Gastrocnemius medialis (tissue), 4 donors: ENCODE results near the gene CSAD. TPM values are rescaled to one million over a fixed set of nuclear protein-coding genes. Genes with fewer than 3 reads are reported as not detected.

Source experiments
- ATAC-seq, 2 donors: fragments of 150-250 bp; one replicate each; pipeline ENCODE4 v1.9.1; 2016
- DNase-seq, 2 donors: peaks; one replicate each; pipeline ENCODE4 v3.0.0-alpha.2; 2019
- H3K27ac ChIP-seq, 4 donors: fragments of 200-600 bp; sonication (generic); 1 replicate in 1 of 4; 2 replicates in 3 of 4; pipeline ENCODE4 v1.5.1; 2016 to 2018; ENCODE audit warnings: mild to moderate bottlenecking in 2 of 4, moderate library complexity in 1 of 4
- H3K27me3 ChIP-seq, 3 donors: fragments of 200-600 bp; sonication (generic) in 2 of 3; 1 replicate in 1 of 3; 2 replicates in 2 of 3; pipeline versions ENCODE4 v1.5.1 to v1.6.0; 2016 to 2019; ENCODE audit warnings: mild to moderate bottlenecking in 1 of 3, moderate library complexity in 1 of 3
- H3K36me3 ChIP-seq, 2 donors: fragments of 200-600 bp; sonication (generic) in 1 of 2; one replicate each; pipeline ENCODE4 v1.5.1; 2017 to 2018
- H3K4me1 ChIP-seq, 2 donors: fragments of 200-600 bp; sonication (generic) in 1 of 2; one replicate each; pipeline ENCODE4 v1.5.1; 2016 to 2017; ENCODE audit warnings: mild to moderate bottlenecking in 2 of 2
- H3K4me3 ChIP-seq, 4 donors: fragments of 200-600 bp; sonication (generic) in 3 of 4; 1 replicate in 1 of 4; 2 replicates in 3 of 4; pipeline ENCODE4 v1.5.1; 2016 to 2019; ENCODE audit warnings: mild to moderate bottlenecking in 2 of 4
- H3K9me3 ChIP-seq, 3 donors: fragments of 200-600 bp; sonication (generic) in 2 of 3; 1 replicate in 1 of 3; 2 replicates in 2 of 3; pipeline ENCODE4 v1.5.1; 2016 to 2019
- POLR2A ChIP-seq, 2 donors: fragments of 450-650 bp; IDR thresholded peaks; one replicate each; pipeline ENCODE4 v1.6.1; 2017; ENCODE audit warnings: antibody characterized with exemption in 2 of 2, mild to moderate bottlenecking in 2 of 2, moderate library complexity in 2 of 2
- in situ Hi-C, 4 donors: fragments of 200-750 bp; cut with MboI; loops; one replicate each; pipeline versions ENCODE4 v1.15.0 to v1.8.0; 2017; ENCODE audit warnings: low sequenced_read_pairs in 4 of 4
- intact Hi-C: fragments of 100-400 bp; cut with DNase I; formaldehyde crosslinking; loops from one replicate; pipeline ENCODE4 v1.15.1; 2023; ENCODE audit warnings: low total_unique reads
- total RNA-seq, 4 donors: library from RNA; depleted of rRNA; stranded (reverse); fragments of >200 nt; gene quantifications; one replicate each; pipeline versions ENCODE4 v1.1.0 to v1.2.3, GENCODE V29; 2016
- TF ChIP-seq, protein P1 (sequence below), 5 experiments: fragments of 450-650 bp in 3 of 5; fragments of 200-600 bp in 2 of 5; sonication (generic) in 2 of 5; IDR thresholded peaks in 4 of 5; conservative IDR thresholded peaks in 1 of 5; 1 replicate in 4 of 5; 2 replicates in 1 of 5; pipeline ENCODE4 v1.5.1; 2016 to 2019; ENCODE audit warnings: antibody characterized with exemption in 5 of 5, mild to moderate bottlenecking in 3 of 5, moderate library complexity in 3 of 5

CSAD gene
- total RNA-seq, 4 donors from 2014 or later, result 0.68 to 14.9 (median 1.9) TPM

GRCh38 chr12:53221203-53222080 lies 40.7 kb upstream of the CSAD start:
- Histone ChIP-seq H3K9me3 (no peaks in the 10 kb centered on the region), H3K27ac (peak overlapping the region; percentile 98 to 100 (median 98)), H3K27me3 (no peaks in the 10 kb centered on the region), H3K4me3 (peak overlapping the region; percentile 74 to 83 (median 75)), H3K4me1 (peaks cover 31 to 57% of the 10 kb centered on the region in 2 donors), H3K36me3 (no peaks in the 10 kb centered on the region)
- intact Hi-C loops (loop anchor here (1.0 kb wide), 2 partner anchors 30 to 41 kb away; partner anchors contain the start of genes CSAD and ZNF740), in situ Hi-C loops (no loop called here)
- TF ChIP-seq, protein P1, sequence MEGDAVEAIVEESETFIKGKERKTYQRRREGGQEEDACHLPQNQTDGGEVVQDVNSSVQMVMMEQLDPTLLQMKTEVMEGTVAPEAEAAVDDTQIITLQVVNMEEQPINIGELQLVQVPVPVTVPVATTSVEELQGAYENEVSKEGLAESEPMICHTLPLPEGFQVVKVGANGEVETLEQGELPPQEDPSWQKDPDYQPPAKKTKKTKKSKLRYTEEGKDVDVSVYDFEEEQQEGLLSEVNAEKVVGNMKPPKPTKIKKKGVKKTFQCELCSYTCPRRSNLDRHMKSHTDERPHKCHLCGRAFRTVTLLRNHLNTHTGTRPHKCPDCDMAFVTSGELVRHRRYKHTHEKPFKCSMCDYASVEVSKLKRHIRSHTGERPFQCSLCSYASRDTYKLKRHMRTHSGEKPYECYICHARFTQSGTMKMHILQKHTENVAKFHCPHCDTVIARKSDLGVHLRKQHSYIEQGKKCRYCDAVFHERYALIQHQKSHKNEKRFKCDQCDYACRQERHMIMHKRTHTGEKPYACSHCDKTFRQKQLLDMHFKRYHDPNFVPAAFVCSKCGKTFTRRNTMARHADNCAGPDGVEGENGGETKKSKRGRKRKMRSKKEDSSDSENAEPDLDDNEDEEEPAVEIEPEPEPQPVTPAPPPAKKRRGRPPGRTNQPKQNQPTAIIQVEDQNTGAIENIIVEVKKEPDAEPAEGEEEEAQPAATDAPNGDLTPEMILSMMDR (IDR thresholded peaks at IDR 0.05 in 4 of 5, conservative IDR thresholded peaks at IDR 0.05 in 1 of 5), result peak in 2 of 5 experiments; percentile 25 to 33
- peak; percentile 47 to 71 for TF ChIP-seq POLR2A (IDR thresholded peaks at IDR 0.05)
- ATAC-seq, result peak; percentile 64
- peak; percentile 47 to 64 for DNase-seq

- Histone ChIP-seq H3K4me1 (peaks cover 38 to 60% of the 10 kb centered on the region in 2 donors), H3K4me3 (peak overlapping the region; percentile 74 to 83 (median 75)), H3K9me3 (no peaks in the 10 kb centered on the region), H3K27me3 (no peaks in the 10 kb centered on the region), H3K36me3 (no peaks in the 10 kb centered on the region), H3K27ac (peak overlapping the region; percentile 98 to 100 (median 98))
- in situ Hi-C loops, result no loop called here
- DNase-seq, result peak; percentile 80 to 81
- intact Hi-C loops, result loop anchor here (1.0 kb wide), 2 partner anchors 31 to 40 kb away; partner anchors contain the start of genes CSAD and ZNF740
- peak; percentile 81 to 83 for ATAC-seq
- TF ChIP-seq, protein P1 (IDR thresholded peaks at IDR 0.05 in 4 of 5, conservative IDR thresholded peaks at IDR 0.05 in 1 of 5), result no peak
- TF ChIP-seq POLR2A (IDR thresholded peaks at IDR 0.05), result no peak
Measured at GRCh38 chr12:53220694-53221202, 40.0 kb upstream of the CSAD start.

GRCh38 chr12:53219956-53220693 lies 39.4 kb upstream of the CSAD start:
- DNase-seq, result no peak
- no peaks in the 10 kb centered on the region for H3K27me3 ChIP-seq
- intact Hi-C loops (loop anchor here (5.0 kb wide), 1 partner anchor 282 kb away; the partner anchor contains the start of gene TARBP2), in situ Hi-C loops (loop anchor here in 2 of 4 donors (10.0 kb wide), 2 partner anchors 65 to 125 kb away; no protein-coding TSS in a partner anchor)
- no peaks in the 10 kb centered on the region for H3K36me3 ChIP-seq
- no peaks in the 10 kb centered on the region for H3K9me3 ChIP-seq
- peak overlapping the region; percentile 74 to 83 (median 75) for H3K4me3 ChIP-seq
- H3K4me1 ChIP-seq, result peaks cover 44 to 60% of the 10 kb centered on the region in 2 donors
- TF ChIP-seq, protein P1 (IDR thresholded peaks at IDR 0.05 in 4 of 5, conservative IDR thresholded peaks at IDR 0.05 in 1 of 5), result no peak
- no peak for TF ChIP-seq POLR2A (IDR thresholded peaks at IDR 0.05)
- ATAC-seq, result no peak
- H3K27ac ChIP-seq, result peak overlapping the region; percentile 98 to 100 (median 98)

DNA sequence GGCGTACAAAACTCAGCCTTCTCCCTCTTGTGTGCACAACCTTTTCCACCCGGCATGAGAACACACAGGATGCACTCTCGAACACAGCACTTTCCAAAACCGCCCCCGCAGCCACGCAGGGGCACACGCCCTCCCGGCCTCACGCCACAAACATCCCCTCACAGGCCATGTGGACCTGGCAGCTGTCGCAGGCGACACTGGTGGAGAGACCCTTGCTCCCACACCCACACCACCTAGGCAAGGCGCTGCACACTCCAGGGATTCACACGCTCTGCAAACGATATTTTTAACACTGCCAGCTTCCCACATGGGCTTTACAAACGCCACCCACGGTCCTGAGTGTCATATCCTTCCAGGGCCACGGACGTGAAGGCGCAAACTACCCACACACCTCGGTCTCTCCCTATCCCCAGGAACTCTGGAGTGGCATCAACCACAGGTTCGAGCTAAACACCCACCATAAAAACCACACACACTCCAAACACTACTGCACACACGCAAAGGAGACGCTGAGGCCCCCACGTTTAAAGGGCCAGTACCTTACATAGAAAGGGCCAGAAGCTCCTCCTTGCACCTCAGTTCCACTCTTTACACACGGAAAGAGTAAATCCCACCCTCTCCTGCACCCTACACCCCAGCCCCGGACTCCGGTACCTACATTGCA lies 38.7 kb upstream of the CSAD start:
- no peaks in the 10 kb centered on the region for H3K27me3 ChIP-seq
- DNase-seq (no peak), ATAC-seq (no peak)
- no peaks in the 10 kb centered on the region for H3K36me3 ChIP-seq
- intact Hi-C loops, result loop anchor here (5.0 kb wide), 1 partner anchor 283 kb away; the partner anchor contains the start of gene TARBP2
- in situ Hi-C loops, result loop anchor here in 2 of 4 donors (10.0 kb wide), 2 partner anchors 65 to 125 kb away; no protein-coding TSS in a partner anchor
- H3K4me1 ChIP-seq, result peaks cover 49 to 64% of the 10 kb centered on the region in 2 donors
- peak overlapping the region; percentile 98 to 100 (median 98) for H3K27ac ChIP-seq
- TF ChIP-seq POLR2A (IDR thresholded peaks at IDR 0.05), result no peak
- TF ChIP-seq, protein P1 (IDR thresholded peaks at IDR 0.05 in 4 of 5, conservative IDR thresholded peaks at IDR 0.05 in 1 of 5), result no peak
- no peaks in the 10 kb centered on the region for H3K9me3 ChIP-seq
- H3K4me3 ChIP-seq, result peak overlapping the region; percentile 74 to 83 (median 75)
